Activated CD8-positive, alpha-beta memory T cell treated with anti-CD3 and anti-CD28 coated beads, Interleukin-2, amount 10 ng/mL, durations not matched to agents 7 days and 5 days (primary cell): ENCODE results near the gene ARHGAP5. TPM values are rescaled to one million over a fixed set of nuclear protein-coding genes. Genes with fewer than 3 reads are reported as not detected.

ENCODE experiments used
- ATAC-seq: fragments of 150-1000 bp; cut with Tn5 transposase; one replicate; pipeline ENCODE4 v1.10.0; 2021; ENCODE audit warnings: moderate library complexity
- CTCF ChIA-PET: fragments of 350-600 bp; sonication (Branson Sonifier 250); formaldehyde crosslinking; loops from one replicate; lab custom pipeline; 2021; ENCODE audit warnings: antibody characterized with exemption; lab: Charles Lee
- DNase-seq: peaks from one replicate; pipeline ENCODE4 v3.0.0-alpha.2; 2020
- H3K27ac Mint-ChIP-seq: one replicate; pipeline ENCODE4 v1.8.0; 2021; ENCODE audit warnings: mild to moderate bottlenecking, mixed read lengths
- H3K27me3 Mint-ChIP-seq: one replicate; pipeline ENCODE4 v1.8.0; 2021; ENCODE audit warnings: mixed read lengths
- H3K36me3 Mint-ChIP-seq: one replicate; pipeline ENCODE4 v1.8.0; 2021; ENCODE audit warnings: mild to moderate bottlenecking, mixed read lengths
- H3K4me1 Mint-ChIP-seq: one replicate; pipeline ENCODE4 v1.8.0; 2021; ENCODE audit warnings: mixed read lengths
- H3K4me3 Mint-ChIP-seq: one replicate; pipeline ENCODE4 v1.8.0; 2021; ENCODE audit warnings: mild to moderate bottlenecking, moderate library complexity, mixed read lengths
- H3K9me3 Mint-ChIP-seq: one replicate; pipeline ENCODE4 v1.8.0; 2022; ENCODE audit warnings: low read depth, mixed read lengths
- total RNA-seq, 2 experiments: library from RNA; stranded (reverse); gene quantifications; one replicate each; pipeline ENCODE4 v1.2.3, GENCODE V29; 2021

The ARHGAP5 gene
- total RNA-seq, 2 experiments from 2014 or later: 25.8 to 29.4 TPM

DNA sequence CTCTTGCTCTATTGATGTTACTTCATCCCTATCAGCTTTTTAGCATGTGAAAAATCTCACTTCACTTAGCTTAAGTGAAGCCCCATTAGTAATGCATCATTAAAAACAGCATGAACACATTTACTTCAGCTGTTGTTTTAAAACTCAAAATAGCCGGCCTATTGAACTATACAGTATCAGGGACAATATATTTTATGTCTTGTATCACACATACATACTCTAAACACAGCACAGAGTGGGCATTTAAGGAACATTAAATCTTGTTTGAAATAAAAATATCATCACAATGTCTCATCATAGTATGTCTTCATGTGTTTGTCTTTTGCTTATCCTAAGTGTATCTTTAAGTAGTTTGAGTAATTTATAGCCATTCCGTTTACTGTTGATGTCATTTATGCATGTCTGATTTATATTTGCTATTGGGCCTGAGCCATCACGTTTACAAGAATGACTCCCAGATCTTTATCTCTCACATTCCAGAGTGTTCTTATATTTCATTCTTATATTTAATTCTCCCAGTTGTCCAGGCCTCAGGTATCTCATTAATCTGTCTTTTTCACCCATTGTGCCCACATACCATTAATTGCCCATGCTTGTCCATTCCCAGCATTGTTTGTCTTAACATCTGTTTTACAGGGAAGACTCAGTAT is 57.5 kb downstream of the ARHGAP5 start:
- ATAC-seq (no peak), DNase-seq (no peak)
- H3K9me3 Mint-ChIP-seq: peaks cover 2% of the 10 kb centered on the region
- H3K27ac Mint-ChIP-seq: no peak overlapping the region
- CTCF ChIA-PET: no interaction called here
- H3K4me3 Mint-ChIP-seq: no peak overlapping the region
- H3K4me1 Mint-ChIP-seq: no peaks in the 10 kb centered on the region
- no peaks in the 10 kb centered on the region for H3K27me3 Mint-ChIP-seq
- peaks cover 59% of the 10 kb centered on the region for H3K36me3 Mint-ChIP-seq

DNA sequence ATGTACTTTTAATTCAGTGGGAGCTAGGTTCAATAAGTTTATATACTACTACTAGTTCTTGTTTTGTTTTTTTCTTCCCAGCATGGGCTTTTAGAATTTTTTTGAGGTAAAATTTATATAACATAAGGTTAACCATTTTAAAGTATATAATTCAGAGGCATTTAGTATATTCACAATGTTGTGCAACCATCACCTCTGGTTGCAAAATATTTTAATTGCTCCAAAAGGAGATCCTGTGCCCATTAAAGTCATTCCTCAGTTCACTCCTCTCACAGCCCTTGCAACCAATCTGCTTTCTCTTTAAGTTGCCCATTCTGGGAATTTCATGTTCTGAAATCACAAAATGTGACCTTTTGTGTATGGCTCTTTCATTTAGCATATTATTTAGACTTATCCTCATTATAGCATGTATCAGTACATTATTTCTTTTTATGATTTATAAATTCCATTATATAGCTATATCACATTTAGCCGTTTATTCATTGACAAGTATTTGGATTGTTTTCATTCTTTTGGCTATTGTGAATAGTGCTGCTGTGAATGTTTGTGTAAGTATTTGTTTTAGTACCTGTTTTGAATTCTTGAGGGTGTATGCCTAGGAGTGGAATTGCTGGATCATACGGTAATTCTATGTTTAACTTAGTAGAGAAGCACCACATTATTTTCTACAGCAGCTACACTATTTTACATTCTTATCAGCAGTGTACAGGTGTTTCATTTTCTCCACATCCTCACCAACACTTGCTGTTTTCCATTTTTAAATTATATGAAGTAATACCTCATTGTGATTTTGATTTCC is 59.1 kb downstream of the ARHGAP5 start:
- Mint-ChIP-seq H3K27ac (no peak overlapping the region), H3K9me3 (peaks cover 2% of the 10 kb centered on the region), H3K4me3 (no peak overlapping the region), H3K27me3 (no peaks in the 10 kb centered on the region), H3K4me1 (no peaks in the 10 kb centered on the region), H3K36me3 (peaks cover 57% of the 10 kb centered on the region)
- DNase-seq (no peak), ATAC-seq (no peak)
- CTCF ChIA-PET: interaction anchor here (1.4 kb wide), 1 partner anchor 13 kb away, joined by 3 read pairs; no protein-coding TSS in a partner anchor

DNA sequence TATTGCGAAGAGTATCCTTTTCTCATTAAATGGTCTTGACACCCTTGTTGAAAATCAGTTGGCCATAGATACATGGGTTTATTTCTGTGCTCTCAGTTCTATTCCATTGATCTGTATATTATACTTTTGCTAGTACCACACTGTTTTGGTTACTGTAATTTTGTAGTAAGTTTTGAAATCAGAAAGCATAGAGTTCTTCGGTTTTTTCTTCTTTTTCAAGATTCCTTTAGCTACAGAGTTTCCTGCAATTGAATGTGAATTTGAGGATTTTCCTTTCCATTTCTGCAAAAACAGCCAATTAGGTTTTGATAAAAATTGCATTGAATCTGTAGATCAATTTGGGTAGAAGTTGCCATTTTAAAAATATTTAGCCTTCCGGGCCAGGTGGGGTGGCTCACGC is 60.2 kb downstream of the ARHGAP5 start:
- Mint-ChIP-seq H3K27ac (no peak overlapping the region), H3K36me3 (peaks cover 54% of the 10 kb centered on the region)
- no peak for DNase-seq

DNA sequence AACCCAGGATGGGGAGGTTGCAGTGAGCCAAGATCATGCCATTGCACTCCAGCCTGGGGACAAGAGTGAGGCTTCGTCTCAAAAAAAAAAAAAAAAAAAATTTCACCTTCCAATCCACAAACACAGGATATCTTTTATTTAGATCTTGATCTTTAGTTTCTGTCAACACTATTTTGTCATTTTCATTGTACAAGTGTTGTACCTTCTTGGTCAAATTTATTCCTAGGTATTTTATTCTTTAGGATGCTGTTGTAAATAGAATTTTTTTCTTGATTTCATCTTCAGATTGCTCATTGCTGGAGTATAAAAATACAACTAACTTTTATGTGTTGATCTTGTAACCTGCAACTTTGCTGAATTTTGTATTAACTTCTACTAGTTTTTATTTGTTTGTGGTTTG is 60.8 kb downstream of the ARHGAP5 start:
- CTCF ChIA-PET: no interaction called here
- Mint-ChIP-seq H3K4me1 (no peaks in the 10 kb centered on the region), H3K4me3 (no peak overlapping the region), H3K27ac (no peak overlapping the region), H3K9me3 (peaks cover 2% of the 10 kb centered on the region), H3K27me3 (no peaks in the 10 kb centered on the region), H3K36me3 (peaks cover 56% of the 10 kb centered on the region)
- ATAC-seq (no peak), DNase-seq (no peak)

More for the DNA sequence above, 60.2 kb downstream of the ARHGAP5 start:
- H3K4me1 Mint-ChIP-seq: no peaks in the 10 kb centered on the region
- no peak for ATAC-seq
- H3K9me3 Mint-ChIP-seq: peaks cover 2% of the 10 kb centered on the region
- H3K4me3 Mint-ChIP-seq: no peak overlapping the region
- CTCF ChIA-PET: no interaction called here
- no peaks in the 10 kb centered on the region for H3K27me3 Mint-ChIP-seq

DNA sequence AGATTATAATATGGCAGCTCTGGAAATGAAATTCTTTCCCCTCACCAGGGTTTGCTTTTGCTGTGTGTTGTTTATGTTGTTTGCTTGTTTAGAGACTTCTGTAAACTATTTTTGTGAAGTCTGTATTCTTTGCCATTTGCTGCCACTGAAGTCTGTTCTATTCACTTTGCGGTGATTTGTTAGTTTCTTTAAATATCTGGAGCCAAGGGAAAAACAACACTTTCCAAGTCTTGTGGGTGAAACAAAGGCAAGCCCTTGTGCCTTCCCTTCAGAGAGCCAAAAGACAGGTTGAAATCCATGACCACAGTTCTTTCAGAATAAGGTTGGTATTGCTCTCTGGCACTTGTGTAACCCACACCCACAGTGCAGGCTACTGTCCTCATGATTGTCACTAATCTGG is 65.2 kb downstream of the ARHGAP5 start:
- H3K4me1 Mint-ChIP-seq: no peaks in the 10 kb centered on the region
- no peak overlapping the region for H3K4me3 Mint-ChIP-seq
- peaks cover 2% of the 10 kb centered on the region for H3K9me3 Mint-ChIP-seq
- DNase-seq: no peak
- no peak for ATAC-seq
- H3K36me3 Mint-ChIP-seq: peaks cover 32% of the 10 kb centered on the region
- no peaks in the 10 kb centered on the region for H3K27me3 Mint-ChIP-seq
- no peak overlapping the region for H3K27ac Mint-ChIP-seq
- CTCF ChIA-PET: no interaction called here

DNA sequence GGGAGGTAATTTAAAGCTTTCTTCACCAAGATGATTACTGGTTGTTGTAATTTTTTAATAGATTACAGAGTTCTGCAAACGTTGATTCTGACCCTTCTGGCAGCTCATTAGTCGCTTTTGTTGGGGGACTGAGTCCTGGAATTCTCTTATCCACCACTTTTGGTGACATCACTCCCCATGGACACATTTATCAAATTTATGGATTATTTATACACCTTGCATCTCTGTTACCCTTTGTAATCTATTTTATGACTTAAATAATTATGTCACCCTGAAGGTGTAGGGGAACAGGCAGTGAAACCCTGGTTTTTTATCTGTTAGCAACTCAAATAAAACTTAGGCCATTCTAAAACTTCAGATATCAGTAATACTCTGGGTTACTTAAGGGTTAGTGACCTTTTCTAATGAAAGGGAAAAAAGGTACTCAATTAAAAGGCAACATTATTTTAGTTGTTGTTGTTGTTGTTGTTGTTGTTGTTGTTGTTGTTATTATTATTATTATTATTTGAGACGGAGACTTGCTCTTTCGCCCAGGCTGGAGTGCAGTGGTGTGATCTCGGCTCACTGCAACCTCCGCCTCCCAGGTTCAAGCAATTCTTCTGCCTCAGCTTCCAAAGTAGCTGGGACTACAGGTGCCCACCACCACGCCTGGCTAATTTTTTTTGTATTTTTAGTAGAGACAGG is 65.8 kb downstream of the ARHGAP5 start:
- ATAC-seq (no peak), DNase-seq (no peak)
- Mint-ChIP-seq H3K4me1 (no peaks in the 10 kb centered on the region), H3K9me3 (peaks cover 2% of the 10 kb centered on the region), H3K4me3 (no peak overlapping the region), H3K27ac (no peak overlapping the region), H3K27me3 (no peaks in the 10 kb centered on the region), H3K36me3 (peaks cover 29% of the 10 kb centered on the region)
- CTCF ChIA-PET: no interaction called here

DNA sequence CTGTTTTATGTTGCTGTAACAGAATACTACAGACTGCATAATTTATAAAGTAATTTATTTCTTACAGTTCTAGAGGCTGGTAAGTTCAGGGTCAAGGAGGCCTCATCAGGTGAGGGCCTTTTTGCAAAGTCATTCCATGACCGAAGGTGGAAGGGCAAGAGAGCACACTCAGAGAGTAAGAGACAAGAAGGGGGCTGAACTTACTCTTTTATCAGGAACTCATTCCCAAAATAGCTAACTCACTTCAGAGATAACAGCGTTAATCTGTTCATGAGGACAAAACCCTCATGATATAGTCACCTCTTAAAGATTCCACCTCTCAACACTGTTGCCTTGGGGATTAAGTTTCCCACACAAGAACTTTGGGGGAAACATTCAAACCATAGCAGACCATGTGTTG is 73.3 kb downstream of the ARHGAP5 start:
- Mint-ChIP-seq H3K27ac (no peak overlapping the region), H3K27me3 (no peaks in the 10 kb centered on the region), H3K4me1 (no peaks in the 10 kb centered on the region), H3K4me3 (no peak overlapping the region), H3K36me3 (peaks cover 18% of the 10 kb centered on the region), H3K9me3 (no peaks in the 10 kb centered on the region)
- CTCF ChIA-PET: no interaction called here
- ATAC-seq (no peak), DNase-seq (no peak)

DNA sequence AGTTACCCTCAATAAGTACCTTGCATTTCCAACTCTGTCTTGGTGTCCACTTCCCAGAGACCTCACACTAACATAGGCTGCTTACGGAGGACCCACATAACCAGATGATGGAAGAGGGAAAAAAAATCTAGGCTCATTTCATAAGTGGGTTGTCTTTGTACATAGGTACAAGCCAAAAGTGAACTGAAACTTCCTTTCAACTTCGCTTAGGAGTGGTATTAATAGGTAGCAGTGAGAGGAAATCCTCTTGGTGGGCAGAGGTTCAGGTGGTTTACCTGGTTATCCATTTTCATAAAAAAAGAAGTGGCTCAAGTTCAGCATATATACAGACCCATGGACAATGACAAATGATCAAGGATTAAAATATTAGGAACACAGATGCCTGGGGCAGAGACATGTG is 88.9 kb downstream of the ARHGAP5 start:
- Mint-ChIP-seq H3K4me1 (no peaks in the 10 kb centered on the region), H3K9me3 (peaks cover 2% of the 10 kb centered on the region), H3K27me3 (no peaks in the 10 kb centered on the region), H3K4me3 (no peak overlapping the region), H3K36me3 (no peaks in the 10 kb centered on the region), H3K27ac (no peak overlapping the region)
- ATAC-seq (no peak), DNase-seq (no peak)
- CTCF ChIA-PET: no interaction called here

DNA sequence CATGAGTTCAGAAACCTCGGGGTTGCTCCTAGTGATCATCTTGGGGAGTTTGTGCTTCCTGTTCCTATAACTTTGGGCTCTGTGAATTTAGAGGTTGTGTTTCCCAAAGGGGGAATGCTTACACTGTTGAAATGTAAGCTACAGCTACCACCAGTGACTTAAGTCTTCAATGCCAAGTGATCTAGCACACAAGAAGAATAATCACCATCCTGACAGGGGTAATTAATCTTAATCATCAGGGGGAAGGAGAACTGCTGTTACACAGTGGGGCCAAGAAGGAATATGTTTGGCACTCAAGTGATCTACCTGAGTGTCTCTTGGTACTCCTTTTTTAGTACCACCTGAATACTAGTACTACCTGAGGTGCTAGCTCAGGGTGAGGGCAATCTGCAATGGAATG is 89.8 kb downstream of the ARHGAP5 start:
- Mint-ChIP-seq H3K27me3 (no peaks in the 10 kb centered on the region), H3K4me1 (no peaks in the 10 kb centered on the region), H3K36me3 (no peaks in the 10 kb centered on the region), H3K4me3 (no peak overlapping the region), H3K9me3 (no peaks in the 10 kb centered on the region), H3K27ac (no peak overlapping the region)
- DNase-seq (no peak), ATAC-seq (no peak)
- CTCF ChIA-PET: interaction anchor here (1.2 kb wide), 1 partner anchor 9 kb away, joined by 3 read pairs; no protein-coding TSS in a partner anchor

DNA sequence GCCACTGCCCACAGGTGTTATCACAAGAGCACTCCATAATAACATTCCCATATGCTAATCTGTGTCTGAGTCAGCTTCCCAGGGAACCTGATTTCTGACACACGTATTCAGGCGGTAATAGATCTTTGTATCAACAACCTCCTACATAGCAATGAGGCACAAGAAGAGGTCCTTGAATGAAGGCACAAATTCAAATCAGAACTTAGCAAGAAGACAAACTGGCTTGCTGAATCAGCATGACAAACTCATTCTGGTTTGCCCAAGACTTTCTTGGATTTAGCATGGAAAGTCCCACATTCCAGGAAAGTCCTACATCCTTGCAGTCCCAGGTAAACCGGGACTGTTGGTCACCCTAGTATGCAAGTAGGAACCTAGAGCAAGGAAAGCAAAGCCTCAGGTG is 90.8 kb downstream of the ARHGAP5 start:
- ATAC-seq: no peak

DNA sequence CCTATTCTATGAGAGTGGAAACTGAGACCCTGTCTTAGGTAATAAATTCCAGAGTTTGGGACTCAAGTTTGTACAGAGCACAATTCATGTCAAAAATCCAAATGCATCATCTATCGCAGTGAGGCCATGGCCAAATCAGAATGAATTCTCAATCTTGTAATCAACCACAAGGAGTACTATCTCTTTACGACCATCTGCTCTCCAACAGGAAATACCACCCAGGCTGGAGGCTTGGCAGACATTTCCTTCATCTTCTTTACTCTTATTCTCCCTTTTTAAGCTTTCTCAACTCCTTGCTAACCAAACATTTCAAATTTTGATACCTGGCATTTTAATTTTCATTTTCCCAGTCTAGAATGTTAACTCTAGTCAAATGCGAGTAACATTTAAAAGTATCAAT is 92.1 kb downstream of the ARHGAP5 start:
- H3K27me3 Mint-ChIP-seq: no peaks in the 10 kb centered on the region
- DNase-seq (no peak), ATAC-seq (no peak)
- H3K9me3 Mint-ChIP-seq: no peaks in the 10 kb centered on the region
- CTCF ChIA-PET: no interaction called here
- H3K36me3 Mint-ChIP-seq: no peaks in the 10 kb centered on the region
- no peak overlapping the region for H3K4me3 Mint-ChIP-seq
- H3K27ac Mint-ChIP-seq: no peak overlapping the region
- H3K4me1 Mint-ChIP-seq: no peaks in the 10 kb centered on the region

More for the DNA sequence above, 90.8 kb downstream of the ARHGAP5 start:
- no peak for DNase-seq
- Mint-ChIP-seq H3K9me3 (no peaks in the 10 kb centered on the region), H3K4me1 (no peaks in the 10 kb centered on the region), H3K4me3 (no peak overlapping the region), H3K27me3 (no peaks in the 10 kb centered on the region), H3K36me3 (no peaks in the 10 kb centered on the region), H3K27ac (no peak overlapping the region)
- CTCF ChIA-PET: interaction anchor here (1.2 kb wide), 1 partner anchor 10 kb away, joined by 3 read pairs; no protein-coding TSS in a partner anchor

DNA sequence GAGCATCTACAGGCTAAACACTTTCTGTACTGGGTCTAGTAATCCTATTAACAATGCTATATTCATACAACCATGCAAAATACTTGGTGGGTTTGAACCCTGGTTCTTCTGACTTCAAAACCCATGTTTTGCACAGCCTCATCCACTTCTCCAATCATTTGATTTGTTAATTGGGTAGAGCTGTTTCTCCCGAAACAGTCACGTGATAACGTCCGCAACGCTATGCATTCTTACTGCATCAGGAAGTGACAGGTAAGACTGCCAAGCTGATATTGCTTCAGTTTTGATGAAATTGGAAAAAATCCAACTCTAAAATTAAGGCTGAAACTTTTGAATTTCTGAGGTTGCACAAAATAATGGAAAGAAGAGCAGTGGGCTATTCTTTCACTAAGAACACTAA is 94.4 kb downstream of the ARHGAP5 start:
- Mint-ChIP-seq H3K27me3 (peaks cover 8% of the 10 kb centered on the region), H3K4me3 (no peak overlapping the region), H3K4me1 (no peaks in the 10 kb centered on the region), H3K36me3 (no peaks in the 10 kb centered on the region), H3K27ac (no peak overlapping the region), H3K9me3 (no peaks in the 10 kb centered on the region)
- CTCF ChIA-PET: no interaction called here
- ATAC-seq (no peak), DNase-seq (no peak)

DNA sequence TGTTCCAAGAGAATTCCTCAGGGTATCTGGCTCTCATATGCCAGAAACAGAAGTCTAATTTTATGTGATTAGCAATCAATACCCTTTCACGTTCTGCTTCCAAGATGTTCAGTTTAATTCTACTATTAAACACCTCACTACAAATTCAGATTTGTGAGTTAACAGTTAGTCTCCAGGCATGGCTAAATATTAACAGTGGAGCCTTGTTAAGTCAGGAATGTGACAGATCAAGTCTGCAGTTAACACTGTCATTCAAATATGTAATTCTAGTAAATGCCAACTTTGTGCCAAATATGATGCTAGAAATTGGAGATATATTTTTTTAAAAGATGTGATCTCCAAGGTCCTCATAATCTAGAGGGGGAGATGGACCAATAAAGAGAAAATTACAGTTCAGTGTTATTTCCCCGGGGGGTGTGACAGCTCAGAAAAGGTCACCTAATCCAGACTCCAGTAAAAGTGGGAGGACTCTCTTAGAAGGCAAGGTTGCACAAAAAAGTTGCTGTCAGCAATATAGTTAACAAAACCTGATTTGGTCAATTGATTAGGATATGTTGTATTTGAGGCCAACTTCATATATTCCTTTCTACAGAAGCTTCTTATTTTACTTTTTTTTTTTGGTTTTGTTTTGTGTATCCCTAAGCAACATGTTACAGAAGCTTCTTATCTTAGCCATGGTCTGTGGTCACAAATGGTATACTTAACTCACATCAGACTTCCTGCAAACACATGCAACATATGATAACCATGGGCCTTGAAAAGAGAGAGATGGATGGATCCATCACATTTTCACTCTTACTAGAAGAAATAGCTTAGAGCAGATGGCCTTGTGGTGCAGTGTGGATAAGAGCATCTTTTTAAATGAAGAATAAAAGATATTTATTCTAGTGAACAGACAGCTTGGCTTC is 106.3 kb downstream of the ARHGAP5 start:
- Mint-ChIP-seq H3K9me3 (peaks cover 13% of the 10 kb centered on the region), H3K36me3 (peaks cover 8% of the 10 kb centered on the region), H3K4me3 (no peak overlapping the region), H3K4me1 (peaks cover 6% of the 10 kb centered on the region), H3K27me3 (peaks cover 12% of the 10 kb centered on the region), H3K27ac (no peak overlapping the region)
- DNase-seq (no peak), ATAC-seq (no peak)
- CTCF ChIA-PET: no interaction called here
